ENCODE results near the gene TRIM68.

TRIM68 gene, protein sequence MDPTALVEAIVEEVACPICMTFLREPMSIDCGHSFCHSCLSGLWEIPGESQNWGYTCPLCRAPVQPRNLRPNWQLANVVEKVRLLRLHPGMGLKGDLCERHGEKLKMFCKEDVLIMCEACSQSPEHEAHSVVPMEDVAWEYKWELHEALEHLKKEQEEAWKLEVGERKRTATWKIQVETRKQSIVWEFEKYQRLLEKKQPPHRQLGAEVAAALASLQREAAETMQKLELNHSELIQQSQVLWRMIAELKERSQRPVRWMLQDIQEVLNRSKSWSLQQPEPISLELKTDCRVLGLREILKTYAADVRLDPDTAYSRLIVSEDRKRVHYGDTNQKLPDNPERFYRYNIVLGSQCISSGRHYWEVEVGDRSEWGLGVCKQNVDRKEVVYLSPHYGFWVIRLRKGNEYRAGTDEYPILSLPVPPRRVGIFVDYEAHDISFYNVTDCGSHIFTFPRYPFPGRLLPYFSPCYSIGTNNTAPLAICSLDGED

DNA sequence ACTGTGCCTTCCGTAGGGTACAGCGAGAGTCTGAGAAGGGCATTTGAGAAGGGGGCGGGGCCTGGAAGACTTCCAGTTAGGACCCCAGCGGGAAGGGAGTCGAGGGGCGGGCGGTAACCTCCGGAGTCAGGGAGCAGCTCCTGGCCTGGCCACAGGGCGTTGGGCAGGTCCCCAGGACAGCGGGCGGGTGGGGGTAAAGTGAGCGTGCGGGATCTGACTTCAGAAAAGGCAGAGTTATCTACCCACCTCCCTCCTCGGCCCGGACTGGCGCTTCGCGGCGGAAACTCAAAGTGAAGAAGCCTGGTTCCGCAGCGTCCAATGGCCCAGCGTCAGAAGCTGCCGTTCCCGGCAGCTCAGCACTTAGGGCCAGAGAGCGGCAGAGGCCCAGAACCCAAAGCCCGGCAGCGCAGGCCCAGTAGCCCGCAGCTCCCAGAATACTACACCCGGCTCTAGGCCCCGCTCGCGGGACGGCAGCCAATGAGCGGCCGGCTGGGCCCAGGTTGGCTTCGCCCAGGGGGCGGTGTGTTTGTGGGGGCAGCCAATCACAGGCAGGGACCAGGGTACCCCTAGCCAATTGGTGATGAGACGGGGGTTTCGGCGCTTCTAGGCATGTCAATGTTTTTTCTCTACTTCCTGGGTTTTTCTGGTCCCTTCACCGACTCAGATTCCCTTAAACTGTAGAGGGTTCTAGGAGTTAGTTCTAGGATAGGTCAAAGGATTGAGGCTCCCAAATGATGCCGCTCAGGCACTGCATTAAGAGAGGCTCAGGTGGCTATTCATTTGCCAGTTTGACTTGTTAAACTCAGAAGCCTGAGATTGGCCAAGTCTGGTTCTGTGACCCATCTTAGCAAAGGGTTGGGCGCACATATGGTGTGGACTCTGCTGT is at the start of gene TRIM68:
TRIM68 (minus strand) TSS at position 451 of the 886 bp plus-strand sequence. CDS start 2,727 bp downstream, outside the sequence.
- DNase-seq, result peak; percentile 98

DNA sequence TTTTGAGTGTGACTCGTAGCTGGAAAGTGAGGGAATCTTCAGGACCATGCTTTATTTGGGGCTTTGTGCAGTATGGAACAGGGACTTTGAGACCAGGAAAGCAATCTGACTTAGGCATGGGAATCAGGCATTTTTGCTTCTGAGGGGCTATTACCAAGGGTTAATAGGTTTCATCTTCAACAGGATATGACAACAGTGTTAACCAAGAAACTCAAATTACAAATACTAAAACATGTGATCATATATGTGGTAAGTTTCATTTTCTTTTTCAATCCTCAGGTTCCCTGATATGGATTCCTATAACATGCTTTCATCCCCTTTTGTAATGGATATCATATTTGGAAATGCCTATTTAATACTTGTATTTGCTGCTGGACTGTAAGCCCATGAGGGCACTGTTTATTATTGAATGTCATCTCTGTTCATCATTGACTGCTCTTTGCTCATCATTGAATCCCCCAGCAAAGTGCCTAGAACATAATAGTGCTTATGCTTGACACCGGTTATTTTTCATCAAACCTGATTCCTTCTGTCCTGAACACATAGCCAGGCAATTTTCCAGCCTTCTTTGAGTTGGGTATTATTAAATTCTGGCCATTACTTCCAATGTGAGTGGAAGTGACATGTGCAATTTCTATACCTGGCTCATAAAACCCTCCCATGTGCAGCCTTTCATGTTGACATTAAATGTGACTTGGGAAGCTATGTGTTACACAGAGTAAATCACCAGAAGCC is 46.8 kb upstream of the TRIM68 start:
- no peak for DNase-seq

- no peak for DNase-seq
These were observed 39.7 kb upstream of the TRIM68 start for GRCh38 chr11:4647766-4648165.

- no peak for DNase-seq
These were observed 37.9 kb upstream of the TRIM68 start for GRCh38 chr11:4645974-4646373.

- no peak for DNase-seq
These were observed 36.2 kb upstream of the TRIM68 start for GRCh38 chr11:4644233-4644632.

- DNase-seq, result no peak
These were observed 35.7 kb upstream of the TRIM68 start, which contains the start of gene OR51E1 for GRCh38 chr11:4643682-4644081. OR51E1 (plus strand) TSS chr11:4643982; CDS start chr11:4652527, 8,545 bp downstream.

- DNase-seq, result no peak
These were observed 35.0 kb upstream of the TRIM68 start for GRCh38 chr11:4643076-4643475.

GRCh38 chr11:4642043-4642442 is 34.0 kb upstream of the TRIM68 start:
- DNase-seq, result no peak

DNA sequence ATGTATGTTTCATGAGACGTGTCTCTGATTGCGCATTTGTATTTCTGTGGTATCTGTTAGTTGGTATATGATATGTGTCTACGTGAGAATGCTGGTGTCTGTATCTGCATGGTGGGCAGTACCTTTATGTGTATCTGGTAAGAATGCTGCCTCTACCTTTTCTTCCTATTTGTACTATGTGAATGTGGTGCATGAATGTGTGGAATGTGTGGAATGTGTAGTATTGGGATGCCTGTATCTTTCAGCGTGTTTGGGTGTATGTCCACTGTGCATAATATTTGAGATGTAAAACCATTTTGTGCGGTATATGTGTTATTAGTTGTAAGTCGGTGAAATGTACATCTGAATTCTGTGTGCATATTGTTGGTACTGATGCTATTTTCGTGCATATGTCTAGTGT is 33.5 kb upstream of the TRIM68 start:
- DNase-seq, result no peak

DNA sequence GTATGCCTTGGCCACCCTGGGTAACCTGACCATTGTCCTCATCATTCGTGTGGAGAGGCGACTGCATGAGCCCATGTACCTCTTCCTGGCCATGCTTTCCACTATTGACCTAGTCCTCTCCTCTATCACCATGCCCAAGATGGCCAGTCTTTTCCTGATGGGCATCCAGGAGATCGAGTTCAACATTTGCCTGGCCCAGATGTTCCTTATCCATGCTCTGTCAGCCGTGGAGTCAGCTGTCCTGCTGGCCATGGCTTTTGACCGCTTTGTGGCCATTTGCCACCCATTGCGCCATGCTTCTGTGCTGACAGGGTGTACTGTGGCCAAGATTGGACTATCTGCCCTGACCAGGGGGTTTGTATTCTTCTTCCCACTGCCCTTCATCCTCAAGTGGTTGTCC is 31.9 kb upstream of the TRIM68 start:
- no peak for DNase-seq

DNA sequence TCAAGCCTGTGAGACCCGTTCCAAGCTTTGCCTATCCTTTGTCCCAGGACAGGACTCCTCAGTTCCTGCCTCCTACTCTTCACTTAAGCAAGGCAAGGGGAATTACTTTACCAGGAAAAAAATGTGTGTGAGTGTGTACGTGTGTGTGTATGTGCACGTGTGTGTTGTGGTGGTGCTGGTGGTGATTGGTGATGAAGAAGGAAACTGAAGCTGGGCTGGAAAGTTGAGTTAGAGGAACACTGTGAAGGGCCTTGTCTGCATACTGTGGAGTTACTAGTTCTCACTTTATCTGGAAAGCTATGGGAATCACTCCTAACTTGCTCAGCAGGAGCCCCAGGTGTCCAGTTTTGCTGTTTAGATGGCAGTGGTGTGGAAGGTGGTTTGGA is 29.6 kb upstream of the TRIM68 start:
- DNase-seq, result no peak

DNA sequence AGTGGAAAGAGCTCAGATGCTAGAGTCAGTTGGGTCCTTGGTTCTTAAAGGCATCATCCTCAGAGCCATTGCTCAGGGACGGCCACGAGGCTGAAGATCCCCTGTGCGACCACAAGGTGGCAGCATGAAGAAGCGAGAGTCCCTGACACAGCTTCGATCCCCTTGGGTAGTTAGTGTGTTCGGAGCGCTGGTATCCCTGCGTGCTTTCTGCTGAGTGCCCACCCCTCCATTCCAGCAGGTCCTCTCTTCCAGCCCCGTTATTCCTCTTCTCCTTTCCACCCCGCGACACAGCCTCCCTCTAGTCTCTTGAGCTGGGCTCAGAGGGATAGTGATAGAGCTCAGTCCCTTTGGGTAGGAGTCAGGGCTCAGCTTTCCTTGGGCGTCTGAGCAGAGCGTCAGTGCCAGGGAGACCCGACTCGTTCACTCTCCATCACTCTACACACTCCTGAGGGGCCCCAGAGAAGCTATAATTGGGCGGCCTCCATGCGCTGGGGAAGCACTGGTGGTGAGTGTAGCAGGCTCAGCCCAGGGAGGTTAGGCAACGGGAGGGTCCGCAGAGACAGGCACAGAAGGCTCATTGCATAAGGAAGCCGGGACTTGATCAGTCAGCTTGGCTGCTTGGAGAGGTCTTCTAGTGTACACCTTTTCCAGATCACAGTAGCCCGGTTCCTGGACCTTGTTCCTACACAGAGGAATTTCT is 29.1 kb upstream of the TRIM68 start, which contains the start of gene OR51D1:
OR51D1 (plus strand) TSS at position 516 of the 700 bp plus-strand sequence. CDS start 2,314 bp downstream, outside the sequence.
- DNase-seq, result peak; percentile 69

- DNase-seq, result no peak
These were observed 28.1 kb upstream of the TRIM68 start for GRCh38 chr11:4636136-4636535.

- peak; percentile 22 for DNase-seq
These were observed 18.4 kb upstream of the TRIM68 start for GRCh38 chr11:4626207-4627099.

GRCh38 chr11:4619514-4619913 is 11.5 kb upstream of the TRIM68 start:
- DNase-seq, result no peak

- DNase-seq, result no peak
These were observed 7.9 kb upstream of the TRIM68 start for GRCh38 chr11:4615856-4616444.

- DNase-seq, result no peak
These were observed 4.0 kb upstream of the TRIM68 start for GRCh38 chr11:4611986-4612385.

GRCh38 chr11:4610258-4610935 is 2.4 kb upstream of the TRIM68 start:
- DNase-seq, result no peak

DNA sequence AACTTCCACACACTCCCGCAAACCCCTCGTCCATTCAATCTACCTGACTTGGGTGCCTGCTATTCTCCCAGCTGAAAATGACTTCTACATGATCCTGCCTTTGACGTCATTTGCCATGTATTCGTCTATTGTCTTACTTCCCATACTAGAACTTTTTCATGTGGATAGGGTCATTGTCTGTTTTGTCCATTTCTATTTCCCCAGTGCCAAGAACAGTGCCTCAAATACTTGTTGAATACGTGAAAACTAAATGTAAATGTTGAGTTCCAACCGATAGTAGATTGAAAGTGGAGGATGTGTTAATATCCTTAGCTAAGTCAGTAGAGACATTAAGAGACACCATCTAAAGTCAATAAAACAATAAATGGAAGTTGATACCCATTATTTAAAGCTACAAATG is 935 bp downstream of the TRIM68 start:
- DNase-seq, result no peak

Data from midbrain (tissue), 1 donor.